IMR-90 (cell line): Measurements from ENCODE around the gene CRBN. TPM values are rescaled to one million over a fixed set of nuclear protein-coding genes. Genes with fewer than 3 reads are reported as not detected.

Experiments used
- ATAC-seq: fragments of 200-7000 bp; cut with Tn5 transposase; 2 replicates; pipeline ENCODE4 v1.9.1; 2020; ENCODE audit warnings: low read depth, mild to moderate bottlenecking, moderate library complexity
- Bru-seq: library from RNA; stranded (reverse); fragments of 400-500 nt; gene quantifications from one replicate; lab custom pipeline; 2021; lab: Mats Ljungman, UMichigan
- BruChase-seq, 2 experiments: library from RNA; stranded (reverse); fragments of 400-500 nt; gene quantifications; one replicate each; lab custom pipeline; 2021; lab: Mats Ljungman, UMichigan
- BruUV-seq: library from RNA; stranded (reverse); fragments of 400-500 nt; replicated peaks from 2 replicates; lab custom pipeline; 2021; lab: Mats Ljungman, UMichigan
- CTCF ChIA-PET: fragments of 300-600 bp; formaldehyde crosslinking; extraction: SDS; loops from one replicate; lab custom pipeline; 2021; ENCODE audit warnings: antibody characterized with exemption; lab: Yijun Ruan, JAX
- POLR2A ChIA-PET: fragments of 300-600 bp; sonication (Branson Sonifier 250); formaldehyde crosslinking; loops from one replicate; lab custom pipeline; 2022; ENCODE audit warnings: antibody characterized with exemption; ENCODE audit not compliant: unreplicated experiment; lab: Charles Lee
- DNase-seq: peaks from one replicate; pipeline ENCODE4 v3.0.0; 2013
- H2AFZ ChIP-seq: replicated peaks from 2 replicates; pipeline ENCODE3; 2013; ENCODE audit warnings: low read length, mild to moderate bottlenecking; ENCODE audit not compliant: poor library complexity
- H2AK5ac ChIP-seq: 2 replicates; pipeline ENCODE4 v1.6.1; 2013; ENCODE audit warnings: low read depth, low read length, inconsistent platforms
- H2AK9ac ChIP-seq: replicated peaks from 2 replicates; pipeline ENCODE3; 2013; ENCODE audit warnings: mild to moderate bottlenecking, low read depth, low read length, moderate library complexity; ENCODE audit not compliant: poor library complexity
- H2BK120ac ChIP-seq: 2 replicates; pipeline ENCODE4 v1.6.1; 2013; ENCODE audit warnings: low read depth, low read length, inconsistent platforms
- H2BK15ac ChIP-seq: 3 replicates; pipeline ENCODE4 v1.6.1; 2013; ENCODE audit warnings: low read depth, low read length, inconsistent platforms
- H2BK20ac ChIP-seq: 2 replicates; pipeline ENCODE4 v1.6.1; 2013; ENCODE audit warnings: low read depth, mild to moderate bottlenecking, inconsistent platforms, low read length, moderate library complexity
- H2BK5ac ChIP-seq: 2 replicates; pipeline ENCODE4 v1.6.1; 2013; ENCODE audit warnings: mild to moderate bottlenecking, low read depth, low read length, inconsistent platforms; ENCODE audit not compliant: poor library complexity, severe bottlenecking
- H3K14ac ChIP-seq: replicated peaks from 2 replicates; pipeline ENCODE4 v1.6.1; 2013; ENCODE audit warnings: low read depth, low read length, inconsistent platforms
- H3K18ac ChIP-seq: 2 replicates; pipeline ENCODE4 v1.6.1; 2013; ENCODE audit warnings: low read depth, low read length, control low read depth
- H3K23ac ChIP-seq: 2 replicates; pipeline ENCODE4 v1.6.1; 2013; ENCODE audit warnings: low read depth, low read length, inconsistent platforms
- H3K27ac ChIP-seq: 2 replicates; pipeline ENCODE4 v1.5.1; 2013; ENCODE audit warnings: mild to moderate bottlenecking, control low read depth, low read length; ENCODE audit not compliant: insufficient read depth
- H3K27me3 ChIP-seq: 2 replicates; pipeline ENCODE4 v1.6.1; 2013; ENCODE audit warnings: low read length; ENCODE audit not compliant: control insufficient read depth, insufficient read depth
- H3K36me3 ChIP-seq: 2 replicates; pipeline ENCODE4 v1.6.1; 2013; ENCODE audit warnings: low read length, mixed read lengths; ENCODE audit not compliant: control insufficient read depth, insufficient read depth
- H3K4ac ChIP-seq: 2 replicates; pipeline ENCODE4 v1.6.1; 2013; ENCODE audit warnings: low read depth, low read length, inconsistent platforms
- H3K4me1 ChIP-seq: 2 replicates; pipeline ENCODE4 v1.6.1; 2013; ENCODE audit warnings: low read length, mixed read lengths; ENCODE audit not compliant: control insufficient read depth, insufficient read depth
- H3K4me2 ChIP-seq: 2 replicates; pipeline ENCODE4 v1.6.1; 2013; ENCODE audit warnings: low read depth, mild to moderate bottlenecking, control low read depth, low read length, moderate library complexity
- H3K4me3 ChIP-seq: 2 replicates; pipeline ENCODE4 v1.5.1; 2013; ENCODE audit warnings: low read depth, mild to moderate bottlenecking, control low read depth, low read length, moderate library complexity; ENCODE audit not compliant: insufficient read depth
- H3K56ac ChIP-seq: 2 replicates; pipeline ENCODE4 v1.6.1; 2013; ENCODE audit warnings: low read length, inconsistent platforms; ENCODE audit not compliant: insufficient read depth; ENCODE audit errors: extremely low read depth
- H3K79me1 ChIP-seq, 2 experiments: 2 replicates each; pipeline ENCODE4 v1.6.1; 2013; ENCODE audit warnings: low read length in 2 of 2, inconsistent platforms in 1 of 2, low read depth in 1 of 2
- H3K9ac ChIP-seq: 2 replicates; pipeline ENCODE4 v1.6.1; 2013; ENCODE audit warnings: low read depth, low read length, control low read depth
- H3K9me1 ChIP-seq: 2 replicates; pipeline ENCODE4 v1.6.1; 2013; ENCODE audit warnings: low read length, inconsistent platforms; ENCODE audit not compliant: insufficient read depth
- H3K9me3 ChIP-seq: 2 replicates; pipeline ENCODE4 v1.6.1; 2013; ENCODE audit warnings: low read length; ENCODE audit not compliant: control insufficient read depth, insufficient read depth
- H4K20me1 ChIP-seq: 2 replicates; pipeline ENCODE4 v1.6.1; 2013; ENCODE audit warnings: low read length, inconsistent platforms; ENCODE audit not compliant: insufficient read depth
- H4K5ac ChIP-seq: 2 replicates; pipeline ENCODE4 v1.6.1; 2013; ENCODE audit warnings: mild to moderate bottlenecking, low read depth, low read length, control low read depth
- H4K8ac ChIP-seq, 2 experiments: 2 replicates each; pipeline ENCODE4 v1.6.1; 2013; ENCODE audit warnings: low read depth in 2 of 2, low read length in 2 of 2, control low read depth in 1 of 2, inconsistent platforms in 1 of 2
- H4K91ac ChIP-seq: 2 replicates; pipeline ENCODE4 v1.6.1; 2013; ENCODE audit warnings: low read depth, low read length, inconsistent platforms; ENCODE audit not compliant: insufficient read depth
- CEBPB ChIP-seq: IDR thresholded peaks from 2 replicates; pipeline ENCODE4 v1.6.1; 2012; ENCODE audit warnings: low read depth, low read length, improper control_type of control experiment
- CTCF ChIP-seq: conservative IDR thresholded peaks from 2 replicates; pipeline ENCODE4 v1.5.1; 2012; ENCODE audit warnings: mild to moderate bottlenecking, low read depth, low read length, improper control_type of control experiment
- FOS ChIP-seq: fragments of 150-350 bp; IDR thresholded peaks from 2 replicates; pipeline ENCODE4 v1.6.1; 2016; ENCODE audit warnings: low read depth, low read length
- MAZ ChIP-seq: IDR thresholded peaks from 2 replicates; pipeline ENCODE4 v1.6.1; 2012; ENCODE audit warnings: low read depth, mild to moderate bottlenecking, low read length, improper control_type of control experiment, moderate library complexity, borderline replicate concordance
- MXI1 ChIP-seq: IDR thresholded peaks from 2 replicates; pipeline ENCODE4 v1.6.1; 2012; ENCODE audit warnings: low read depth, mild to moderate bottlenecking, low read length, moderate library complexity, borderline replicate concordance
- POLR2A ChIP-seq: IDR thresholded peaks from 2 replicates; pipeline ENCODE4 v1.6.1; 2012; ENCODE audit warnings: mild to moderate bottlenecking, low read depth, low read length
- RAD21 ChIP-seq: IDR thresholded peaks from 2 replicates; pipeline ENCODE4 v1.6.1; 2012; ENCODE audit warnings: low read length, improper control_type of control experiment
- RFX5 ChIP-seq: IDR thresholded peaks from 2 replicates; pipeline ENCODE4 v1.8.0; 2012; ENCODE audit warnings: low read depth, mild to moderate bottlenecking, low read length, moderate library complexity
- SMC3 ChIP-seq: fragments of 150-350 bp; IDR thresholded peaks from 2 replicates; pipeline ENCODE4 v1.6.1; 2016; ENCODE audit warnings: low read depth, mild to moderate bottlenecking, antibody characterized with exemption, low read length, moderate library complexity
- WGBS, 2 experiments: methylation state at CpG; one replicate each; pipeline versions ENCODE4 v1.1.5 to v1.1.7; 2013; ENCODE audit warnings: missing lambda C conversion rate in 2 of 2; ENCODE audit not compliant: insufficient read length in 1 of 2; ENCODE audit errors: extremely low coverage in 2 of 2; 5-methylcytosine and 5-hydroxymethylcytosine counted together
- dilution Hi-C: fragments of 300-500 bp; cut with HindIII; formaldehyde crosslinking; loops from one replicate; pipeline ENCODE4 v1.14.3; 2018; ENCODE audit warnings: low sequenced_read_pairs; ENCODE audit not compliant: unreplicated experiment
- in situ Hi-C: fragments of 300-500 bp; cut with MboI; formaldehyde crosslinking; loops from 3 replicates; pipeline ENCODE4 v1.14.3; 2019; ENCODE audit warnings: low sequenced_read_pairs, inconsistent platforms, mixed read lengths
- intact Hi-C: fragments of 100-400 bp; cut with micrococcal nuclease; formaldehyde crosslinking; loops from 2 replicates; pipeline ENCODE4 v1.10.0; 2022
- long read RNA-seq: library from polyadenylated mRNA; unstranded; transcript quantifications from one replicate; pipeline ENCODE4 v2.0.0, GENCODE V29; 2021; ENCODE audit not compliant: unreplicated experiment
- polyA plus RNA-seq, 3 experiments: library from polyadenylated mRNA; depleted of rRNA; stranded (reverse); fragments of >200 nt; gene quantifications; 2 replicates each; pipeline ENCODE4 v1.2.3, GENCODE V29; 2012; ENCODE audit warnings: low replicate concordance in 1 of 3
- total RNA-seq: library from RNA; depleted of rRNA; stranded (reverse); fragments of >200 nt; gene quantifications from 2 replicates; pipeline ENCODE4 v1.2.3, GENCODE V29; 2012; rRNA removed

The CRBN gene
- total RNA-seq (33.9 and 53.9 TPM in 2 replicates), polyA plus RNA-seq (2012; rRNA removed) (15.3 and 21.8 TPM in 2 replicates), Bru-seq, nascent RNA (percentile 77 among the genes with signal in this experiment), BruChase-seq, experiment 1, labeled RNA remaining after a 6-hour chase (percentile 59 among the genes with signal in this experiment), BruChase-seq, experiment 2, labeled RNA remaining after a 2-hour chase (percentile 64 among the genes with signal in this experiment)
- polyA plus RNA-seq (2012; cell fraction: cytosol; rRNA removed) = 4.5 and 10.9 TPM in 2 replicates
- 17.1 and 74.1 TPM in 2 replicates for polyA plus RNA-seq (2012; cell fraction: nucleus; rRNA removed; ENCODE audit: low replicate concordance)
- long read RNA-seq, transcript CRBN-201 (11 exons, 2,206 nt) = major isoform, 17 of 26 reads
- long read RNA-seq, partial matches to known transcripts = 3 of 26 reads
- long read RNA-seq, other reads (novel, unspliced or antisense) = 5 of 26 reads

GRCh38 chr3:3179407-3180094, at the start of gene CRBN:
Gene CRBN (minus strand): TSS chr3:3179691. CDS start chr3:3179687, 4 bp downstream.
- no peak within 1 kb of the TSS for H2BK5ac ChIP-seq
- peak; percentile 76 for DNase-seq
- H3K9me3 ChIP-seq = no peaks in the 10 kb centered on the region
- H3K79me1 ChIP-seq = peaks cover 9 to 13% of the 10 kb centered on the region in 2 experiments
- no peaks in the 10 kb centered on the region for H3K36me3 ChIP-seq
- H3K14ac ChIP-seq = peak within 1 kb of the TSS; percentile 85; the same call in 1 of the 2 replicates
- BruUV-seq = no TSS peak
- H3K4me1 ChIP-seq = no peaks in the 10 kb centered on the region
- H3K23ac ChIP-seq = 0 out of 2 replicates have a peak within 1 kb of the TSS, but pooled peaks have one; percentile 46
- H3K27ac ChIP-seq = peak within 1 kb of the TSS; percentile 12
- peak within 1 kb of the TSS; percentile 10; the same call in 1 of the 2 replicates for H4K91ac ChIP-seq
- peak; percentile 40; the same call in 1 of the 2 replicates for TF ChIP-seq SMC3
- peak; percentile 68; the same call in 1 of the 2 replicates for TF ChIP-seq MAZ
- no peak for TF ChIP-seq FOS
- peak; percentile 97 for TF ChIP-seq CTCF
- no peak for TF ChIP-seq RFX5
- peak; percentile 73 for TF ChIP-seq POLR2A
- no peak for TF ChIP-seq CEBPB
- peak; percentile 51 for TF ChIP-seq RAD21
- peak; percentile 63 for TF ChIP-seq MXI1
- H3K4me3 ChIP-seq = peak within 1 kb of the TSS; percentile 64
- H2BK120ac ChIP-seq = peak within 1 kb of the TSS; percentile 66; the same call in 1 of the 2 replicates
- ChIA-PET POLR2A (no interaction called here), CTCF (interaction anchor here (0.5 to 0.7 kb wide), 2 partner anchors 13 to 115 kb away, joined by 3 to 4 read pairs; no protein-coding TSS in a partner anchor)
- H3K4me2 ChIP-seq = peak within 1 kb of the TSS; percentile 99
- H2AK5ac ChIP-seq = no peak within 1 kb of the TSS
- H4K20me1 ChIP-seq = no peaks in the 10 kb centered on the region
- H3K9me1 ChIP-seq = no peaks in the 10 kb centered on the region
- peak within 1 kb of the TSS; percentile 87 for H4K5ac ChIP-seq
- dilution Hi-C loops = no loop called here
- H3K4ac ChIP-seq = peak within 1 kb of the TSS; percentile 79
- WGBS, 2 experiments = 2% methylated on average over 17 of the region's 56 CpGs; no CpG with 5 or more reads in 1 of the 2 experiments
- intact Hi-C loops = loop anchor here (10.0 kb wide), 1 partner anchor 1195 kb away; no protein-coding TSS in a partner anchor
- in situ Hi-C loops = no loop called here
- H3K27me3 ChIP-seq = no peaks in the 10 kb centered on the region
- peak within 1 kb of the TSS; percentile 59 for H3K56ac ChIP-seq
- H3K9ac ChIP-seq = peak within 1 kb of the TSS; percentile 69
- H2BK20ac ChIP-seq = no peak within 1 kb of the TSS
- peak within 1 kb of the TSS; percentile 100 for H2AFZ ChIP-seq
- H2BK15ac ChIP-seq = no peak within 1 kb of the TSS
- no peak within 1 kb of the TSS for H3K18ac ChIP-seq
- H2AK9ac ChIP-seq = peak within 1 kb of the TSS; percentile 79
- peak; percentile 100 for ATAC-seq
- H4K8ac ChIP-seq = peak within 1 kb of the TSS; percentile 85 to 100
